Heart right ventricle (tissue), 16 donors: ENCODE data around the gene HDAC9. TPM values are rescaled to one million over a fixed set of nuclear protein-coding genes. Genes with fewer than 3 reads are reported as not detected.

Experiments
- ATAC-seq, 8 donors: fragments of 200-7000 bp; cut with Tn5 transposase; one replicate each; pipeline ENCODE4 v1.9.1; 2020; ENCODE audit warnings: mild to moderate bottlenecking in 8 of 8, moderate library complexity in 8 of 8, moderate number of reproducible peaks in 1 of 8
- DNase-seq, 2 donors: peaks; one replicate each; pipeline ENCODE4 v3.0.0-alpha.2; 2020
- H3K27ac ChIP-seq, 10 donors: fragments of 200-600 bp; sonication (generic) in 2 of 10; one replicate each; pipeline versions ENCODE4 v1.5.0 to v1.8.0; 2020 to 2022; ENCODE audit warnings: mild to moderate bottlenecking in 3 of 10
- H3K27me3 ChIP-seq, 7 donors: fragments of 200-600 bp; one replicate each; pipeline ENCODE4 v1.8.0; 2021 to 2022; ENCODE audit warnings: mild to moderate bottlenecking in 2 of 7
- H3K36me3 ChIP-seq, 9 donors: fragments of 200-600 bp; sonication (generic) in 1 of 9; one replicate each; pipeline versions ENCODE4 v1.5.0 to v1.8.0; 2020 to 2022; ENCODE audit warnings: mild to moderate bottlenecking in 2 of 9
- H3K4me1 ChIP-seq, 9 donors: fragments of 200-600 bp; sonication (generic) in 1 of 9; one replicate each; pipeline versions ENCODE4 v1.5.0 to v1.8.0; 2020 to 2022; ENCODE audit warnings: mild to moderate bottlenecking in 4 of 9
- H3K4me3 ChIP-seq, 10 donors: fragments of 200-600 bp; sonication (generic) in 2 of 10; one replicate each; pipeline versions ENCODE4 v1.5.0 to v1.8.0; 2020 to 2022; ENCODE audit warnings: mild to moderate bottlenecking in 7 of 10, moderate library complexity in 2 of 10
- H3K9me3 ChIP-seq, 11 donors: fragments of 200-600 bp in 10 of 11; sonication (generic) in 2 of 11; one replicate each; pipeline versions ENCODE4 v1.5.0 to v1.8.0; 2013 to 2022; ENCODE audit warnings: mild to moderate bottlenecking in 2 of 11, control low read depth in 1 of 11, moderate library complexity in 1 of 11
- CTCF ChIP-seq, 9 donors: fragments of 200-600 bp; sonication (generic) in 2 of 9; IDR thresholded peaks; one replicate each; pipeline versions ENCODE4 v1.5.0 to v1.8.0; 2021 to 2022; ENCODE audit warnings: antibody characterized with exemption in 9 of 9, mild to moderate bottlenecking in 5 of 9, moderate library complexity in 1 of 9
- WGBS, 2 donors: extraction: QIAGEN DNeasy Blood & Tissue Kit; methylation state at CpG; one replicate each; pipeline ENCODE4 v1.1.7; 2013; ENCODE audit warnings: inconsistent platforms in 1 of 2; 5-methylcytosine and 5-hydroxymethylcytosine counted together
- intact Hi-C, 10 donors: fragments of 100-400 bp; cut with DNase I; formaldehyde crosslinking; loops; one replicate each; pipeline versions ENCODE4 v1.11.1 to v1.14.2; 2022
- polyA plus RNA-seq, 2 donors: library from polyadenylated mRNA; stranded (reverse); fragments of 200-250 nt; gene quantifications; one replicate each; pipeline ENCODE4 v1.2.3, GENCODE V29; 2013
- total RNA-seq, 10 donors: library from RNA; stranded (reverse); fragmentation: NEBNext Ultra II Directional in 3 of 10; extraction: Animal tissue kit (Norgen Biotek cat#: 25700) in 3 of 10; gene quantifications; one replicate each; pipeline versions ENCODE4 v1.2.1 to v1.2.4, GENCODE V29; 2021 to 2023
- donor health status: Arrhythmogenic right ventricular cardiomyopathy.
- donor health status: ischemic (EF 13 %, LVEDD 7.1; RV severe dilation, severe dysfunction).
- donor health status: healthy with polysubstance abuse.
- donor health status: DM: no; HTN: yes; CAD: no.
- donor health status: DM: no; HTN: no; CAD: no.
- donor health status: ischemic (EF 25% LVEDD 6.9; RV normal size, moderate dysfunction).
- donor health status: ischemic (EF 25% LVEDD 5.7; RV mildly dilated, moderate dysfunction).
- donor health status: healthy.
- donor health status: DM: yes; HTN: yes; CAD: no.
- donor health status: Ischemic cardiomyopathy.
- donor health status: ischemic (EF 35%, LVEDD 5.7; RV mildly dilated, moderate dysfunction).
- donor health status: nonischemic (EF 11% LVEDD 7.7; RV severe dilation, severe dysfunction).
- donor health status: DM: yes; HTN: yes; CAD: no.
- donor health status: PGD.
- donor health status: ischemic (EF 29% LVEDD 5.4; RV normal size, mild dysfunction).
- donor health status: nonischemic (EF 23%, LVEDD 6.1; RV moderate dilation, normal function).

Gene HDAC9
- total and polyA plus RNA-seq, 12 donors, result 1.9 to 66.1 (median 38.6) TPM

GRCh38 chr7:18574676-18575075 is 79.1 kb downstream of the HDAC9 start:
- H3K27me3 ChIP-seq, result no peaks in the 10 kb centered on the region
- peak in 1 of 8 donors; percentile 60 for ATAC-seq
- WGBS, 2 donors, result 94 to 96% methylated on average over 14 of the region's 14 CpGs
- peaks cover 0 to 26% (median 16%) of the 10 kb centered on the region in 9 donors for H3K4me1 ChIP-seq
- no peak for DNase-seq
- H3K27ac ChIP-seq, result no peak overlapping the region
- H3K36me3 ChIP-seq, result peaks cover 0 to 6% (median 0%) of the 10 kb centered on the region in 9 donors
- no peak overlapping the region for H3K4me3 ChIP-seq
- intact Hi-C loops, result loop anchor here in 9 of 10 donors (5.0 to 10.0 kb wide), 4 partner anchors 77 to 817 kb away; partner anchors contain the start of gene HDAC9 (in 4 of the 9)
- no peak for TF ChIP-seq CTCF (IDR thresholded peaks at IDR 0.05)
- H3K9me3 ChIP-seq, result no peaks in the 10 kb centered on the region

GRCh38 chr7:18575622-18576572 is 80.3 kb downstream of the HDAC9 start:
- ATAC-seq, result peak in 1 of 8 donors; percentile 32
- no peaks in the 10 kb centered on the region for H3K27me3 ChIP-seq
- DNase-seq, result no peak
- no peak overlapping the region for H3K27ac ChIP-seq
- 83% methylated on average over 6 of the region's 6 CpGs for WGBS, 2 donors
- H3K9me3 ChIP-seq, result no peaks in the 10 kb centered on the region
- H3K4me3 ChIP-seq, result no peak overlapping the region
- intact Hi-C loops, result loop anchor here in 4 of 10 donors (5.0 to 10.0 kb wide), 2 partner anchors 79 to 221 kb away; partner anchors contain the start of gene HDAC9 (in 1 of the 4)
- H3K36me3 ChIP-seq, result peaks cover 0 to 6% (median 0%) of the 10 kb centered on the region in 9 donors
- peaks cover 0 to 21% (median 15%) of the 10 kb centered on the region in 9 donors for H3K4me1 ChIP-seq
- no peak for TF ChIP-seq CTCF (IDR thresholded peaks at IDR 0.05)

- H3K9me3 ChIP-seq, result no peaks in the 10 kb centered on the region
- no peaks in the 10 kb centered on the region for H3K27me3 ChIP-seq
- intact Hi-C loops, result loop anchor here in 4 of 10 donors (5.0 to 10.0 kb wide), 2 partner anchors 80 to 222 kb away; partner anchors contain the start of gene HDAC9 (in 1 of the 4)
- ATAC-seq, result no peak
- H3K4me3 ChIP-seq, result no peak overlapping the region
- peaks cover 0 to 26% (median 14%) of the 10 kb centered on the region in 9 donors for H3K4me1 ChIP-seq
- 69 to 72% methylated on average over 2 of the region's 2 CpGs for WGBS, 2 donors
- TF ChIP-seq CTCF (IDR thresholded peaks at IDR 0.05), result no peak
- H3K27ac ChIP-seq, result peak overlapping the region in 1 of 10 donors; percentile 13
- peaks cover 0 to 6% (median 0%) of the 10 kb centered on the region in 9 donors for H3K36me3 ChIP-seq
- DNase-seq, result no peak
Measured at GRCh38 chr7:18577096-18577771, 81.7 kb downstream of the HDAC9 start.

- intact Hi-C loops, result loop anchor here in 5 of 10 donors (5.0 to 10.0 kb wide), 3 partner anchors 82 to 475 kb away; partner anchors contain the start of gene HDAC9 (in 1 of the 5)
- no peaks in the 10 kb centered on the region for H3K27me3 ChIP-seq
- H3K4me1 ChIP-seq, result peaks cover 0 to 26% (median 11%) of the 10 kb centered on the region in 9 donors
- H3K36me3 ChIP-seq, result peaks cover 0 to 1% (median 0%) of the 10 kb centered on the region in 9 donors
- DNase-seq (no peak), ATAC-seq (no peak)
- WGBS, 2 donors, result 78 to 87% methylated on average over 4 of the region's 4 CpGs
- no peak overlapping the region for H3K4me3 ChIP-seq
- no peaks in the 10 kb centered on the region for H3K9me3 ChIP-seq
- TF ChIP-seq CTCF (IDR thresholded peaks at IDR 0.05), result no peak
- no peak overlapping the region for H3K27ac ChIP-seq
Measured at GRCh38 chr7:18579698-18580097, 84.1 kb downstream of the HDAC9 start.
